ENCODE measurements around the gene SLC22A12.

SLC22A12 gene

DNA sequence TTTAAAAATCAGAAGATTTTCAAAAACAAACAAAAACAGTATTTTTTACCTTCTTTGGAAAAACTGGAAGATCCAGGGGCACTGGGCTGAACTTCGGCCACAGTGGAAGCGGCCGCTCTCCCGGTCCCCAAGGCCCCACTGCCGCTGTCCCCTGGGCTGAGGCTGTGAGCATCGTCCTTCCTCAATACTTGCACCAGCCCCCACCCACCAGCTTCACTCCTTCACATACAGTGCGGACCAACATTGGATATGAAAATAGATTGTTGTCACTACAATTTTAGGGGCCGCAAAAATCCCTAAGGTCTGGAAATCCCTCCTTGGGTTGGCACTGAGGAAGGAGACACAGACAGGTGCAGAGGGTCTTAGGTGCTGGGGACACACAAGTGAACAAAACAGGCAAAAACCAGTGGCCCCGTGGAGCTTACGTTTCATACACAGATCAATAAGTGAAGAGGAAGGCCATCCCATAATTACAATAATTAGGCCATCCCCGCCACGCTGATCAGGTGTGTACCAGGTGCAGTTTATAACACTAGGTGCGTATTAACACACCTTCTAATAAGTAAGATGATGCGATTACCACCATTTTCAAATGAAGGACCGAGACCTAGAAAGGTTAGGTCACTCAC is 28.2 kb upstream of the SLC22A12 start:
- DNase-seq (ENCODE audit: low read depth): no peak

DNA sequence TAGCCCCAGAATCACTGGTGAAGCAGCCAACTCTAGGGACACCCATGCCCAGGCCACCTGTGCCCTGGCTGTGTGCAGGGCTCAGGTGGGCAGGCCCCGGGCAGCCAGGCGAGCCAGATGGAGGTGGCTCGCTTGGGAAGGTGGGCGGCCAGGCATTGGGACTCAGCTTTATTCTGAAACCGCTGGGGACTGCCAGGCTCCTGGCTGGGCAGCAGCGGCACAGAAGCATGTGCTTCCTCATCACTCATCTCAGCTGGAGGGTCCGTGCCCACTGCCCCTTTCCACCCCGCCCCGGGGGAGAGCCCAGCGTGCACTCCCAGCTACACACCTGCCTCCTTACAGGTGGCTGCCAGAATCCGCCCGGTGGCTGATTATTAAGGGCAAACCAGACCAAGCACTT is 27.1 kb upstream of the SLC22A12 start:
- no peak for DNase-seq (ENCODE audit: low read depth)

DNA sequence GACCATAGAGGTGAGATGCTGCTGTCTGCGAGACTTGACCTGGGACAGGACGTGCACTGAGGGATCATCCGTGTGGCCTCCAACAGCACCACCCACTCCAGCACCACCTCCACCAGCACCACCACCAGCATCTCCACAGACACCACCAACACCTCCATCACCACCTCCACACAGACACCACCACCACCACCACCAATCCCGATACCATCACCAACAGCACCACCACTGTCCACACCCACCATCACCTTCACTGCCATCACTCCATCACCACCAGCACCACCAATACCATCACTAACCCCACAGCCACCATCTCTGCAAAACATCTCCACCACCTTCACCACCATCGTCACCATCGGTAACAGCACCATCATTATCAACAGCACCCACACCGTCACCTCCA is 26.6 kb upstream of the SLC22A12 start:
- DNase-seq (ENCODE audit: low read depth): no peak

DNA sequence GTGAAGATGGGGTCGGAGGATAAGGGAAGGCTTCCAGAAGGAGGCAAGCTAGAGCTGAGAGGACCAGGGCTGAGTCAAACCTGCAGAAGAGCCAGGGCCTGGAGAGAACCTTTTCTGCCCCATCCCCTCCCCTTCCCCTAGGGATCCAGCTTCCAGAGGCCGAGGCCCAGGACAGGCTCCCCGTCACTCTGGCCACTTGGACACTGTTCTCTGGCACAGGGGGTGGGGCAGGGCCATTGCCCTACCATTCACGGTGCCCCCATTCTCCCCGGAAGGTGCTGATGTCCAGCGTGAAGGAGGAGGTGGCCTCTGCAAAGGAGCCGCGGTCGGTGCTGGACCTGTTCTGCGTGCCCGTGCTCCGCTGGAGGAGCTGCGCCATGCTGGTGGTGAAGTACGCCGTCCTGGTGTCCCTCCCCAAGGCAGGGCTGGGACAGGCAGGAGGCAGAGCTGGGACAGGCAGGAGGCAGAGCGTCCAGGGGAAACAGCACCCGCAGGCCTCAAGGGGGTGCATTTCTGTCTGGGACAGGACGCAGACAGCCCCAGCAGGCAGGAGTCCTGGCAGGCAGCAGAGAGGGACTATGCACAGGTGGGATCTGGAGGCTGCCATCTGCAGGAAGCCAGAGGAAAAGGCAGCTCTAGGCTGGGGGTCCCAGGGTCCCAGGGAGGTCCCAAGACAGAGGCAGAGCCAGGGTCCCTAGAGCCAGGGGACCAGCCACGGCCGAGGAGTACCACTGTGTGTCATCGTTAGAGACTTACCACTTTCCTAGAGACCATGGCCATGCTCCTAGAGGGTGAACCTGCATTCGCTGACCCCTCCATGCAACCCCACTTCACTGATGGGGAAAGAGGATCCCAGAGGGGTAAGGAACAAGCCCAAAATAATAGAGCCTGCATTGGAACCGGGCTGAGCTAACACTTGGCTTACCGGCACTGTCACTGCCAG is 25.8 kb upstream of the SLC22A12 start:
- DNase-seq (ENCODE audit: low read depth): no peak

DNA sequence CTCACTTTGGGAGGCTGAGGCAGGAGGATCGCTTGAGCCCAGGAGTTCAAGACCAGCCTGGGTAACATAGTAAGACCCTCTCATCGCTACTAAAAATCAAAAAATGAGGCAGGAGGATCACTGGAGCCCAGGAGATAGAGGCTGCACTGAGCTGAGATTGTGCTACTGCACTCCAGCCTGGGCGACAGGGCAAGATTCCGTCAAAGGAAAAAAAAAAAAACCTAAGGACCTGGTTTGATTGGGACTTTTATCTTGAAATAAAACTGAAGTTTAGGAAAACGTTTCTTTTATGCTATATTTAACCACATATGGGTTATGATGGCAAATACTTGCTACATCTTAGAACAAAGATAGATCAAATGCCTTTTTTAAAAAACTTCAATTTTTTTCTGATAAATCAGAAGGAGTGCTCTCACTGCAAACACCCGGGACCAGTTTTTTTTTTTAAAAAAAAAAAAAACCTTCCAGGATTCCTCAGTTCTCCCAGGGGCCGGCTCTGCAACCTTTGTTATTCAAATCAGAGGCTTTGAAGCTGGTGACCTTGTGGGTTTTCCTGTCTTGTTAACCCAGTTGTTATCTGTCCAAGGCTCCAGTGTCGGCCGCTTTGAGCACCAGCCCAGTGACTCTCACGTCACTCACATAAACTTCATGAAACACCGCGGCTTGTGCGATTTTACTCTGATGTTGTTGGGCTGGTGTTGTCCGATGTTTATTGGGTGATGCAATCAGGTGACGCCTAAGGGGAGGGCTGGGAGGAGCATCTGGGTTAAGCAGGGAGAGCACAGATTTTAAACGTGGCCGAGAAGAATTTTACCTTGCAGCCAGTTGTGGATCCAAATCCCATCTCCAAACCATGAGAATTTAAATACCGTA is 24.7 kb upstream of the SLC22A12 start:
- peak; percentile 55 for DNase-seq (ENCODE audit: low read depth)

DNA sequence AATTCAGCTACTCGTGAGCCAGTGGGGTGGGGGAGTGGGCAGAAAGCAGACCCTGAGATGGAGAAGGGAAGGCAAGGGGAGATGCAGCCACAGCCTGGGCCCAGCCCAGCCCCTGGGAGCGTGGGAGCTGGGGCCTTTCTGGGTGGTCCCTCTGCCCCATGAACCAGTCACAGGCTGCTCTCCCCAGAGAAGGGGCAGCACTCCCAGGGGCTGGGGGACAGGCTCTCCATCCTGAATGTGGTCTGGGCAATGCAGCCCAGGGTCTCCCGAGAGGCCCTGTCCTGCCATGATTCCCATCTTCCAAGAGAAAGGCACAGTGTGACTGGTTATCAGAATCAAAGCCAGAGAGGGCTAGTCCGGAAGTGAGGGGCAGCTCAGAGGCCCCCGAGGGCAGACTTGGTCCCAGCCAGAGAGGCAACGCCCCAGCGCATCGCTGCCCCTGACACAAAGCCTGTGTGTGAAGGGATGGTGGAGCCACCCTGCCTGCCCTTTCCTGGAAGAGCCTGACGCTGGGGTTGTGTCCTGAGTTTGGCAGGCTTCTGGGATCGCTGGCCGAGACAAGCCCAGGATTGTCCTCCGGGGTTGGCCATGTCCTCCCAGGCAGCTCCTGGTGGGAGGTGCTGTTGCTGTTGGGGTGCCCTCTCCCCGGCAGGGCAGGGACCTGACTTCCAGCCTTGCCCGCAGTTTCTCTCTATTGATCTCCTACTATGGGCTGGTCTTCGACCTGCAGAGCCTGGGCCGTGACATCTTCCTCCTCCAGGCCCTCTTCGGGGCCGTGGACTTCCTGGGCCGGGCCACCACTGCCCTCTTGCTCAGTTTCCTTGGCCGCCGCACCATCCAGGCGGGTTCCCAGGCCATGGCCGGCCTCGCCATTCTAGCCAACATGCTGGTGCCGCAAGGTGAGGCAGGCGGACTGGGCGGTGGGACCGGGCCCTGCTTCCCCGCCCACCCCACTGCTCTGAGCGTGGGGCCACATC is 23.8 kb upstream of the SLC22A12 start:
- no peak for DNase-seq (ENCODE audit: low read depth)

DNA sequence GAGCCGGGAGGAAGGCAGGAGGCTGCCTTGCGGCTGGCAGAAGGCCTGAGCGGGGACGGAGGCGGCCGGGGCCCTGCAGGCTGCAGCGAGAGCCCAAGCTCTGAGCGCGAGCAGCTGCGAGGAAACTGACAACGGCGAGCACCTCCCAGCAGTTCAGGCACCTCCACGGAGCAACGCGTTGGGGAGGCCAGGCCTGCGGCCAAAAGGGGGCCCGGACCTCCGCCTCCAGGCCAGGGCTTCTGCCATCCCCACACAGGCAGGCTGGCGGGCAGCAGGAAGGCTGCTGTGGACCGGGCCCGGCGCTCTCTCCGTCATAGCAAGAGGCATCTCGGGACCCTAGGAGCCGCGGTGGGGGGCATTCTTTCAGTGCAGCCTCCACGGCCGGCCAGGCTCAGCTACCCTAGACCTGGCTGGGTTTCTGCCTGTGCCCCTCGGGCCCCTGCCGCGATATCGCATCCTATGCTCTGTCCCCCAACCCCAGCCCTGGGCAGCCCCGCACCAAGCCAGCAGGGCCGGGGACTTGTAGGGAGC is 22.9 kb upstream of the SLC22A12 start:
- DNase-seq (ENCODE audit: low read depth): no peak

DNA sequence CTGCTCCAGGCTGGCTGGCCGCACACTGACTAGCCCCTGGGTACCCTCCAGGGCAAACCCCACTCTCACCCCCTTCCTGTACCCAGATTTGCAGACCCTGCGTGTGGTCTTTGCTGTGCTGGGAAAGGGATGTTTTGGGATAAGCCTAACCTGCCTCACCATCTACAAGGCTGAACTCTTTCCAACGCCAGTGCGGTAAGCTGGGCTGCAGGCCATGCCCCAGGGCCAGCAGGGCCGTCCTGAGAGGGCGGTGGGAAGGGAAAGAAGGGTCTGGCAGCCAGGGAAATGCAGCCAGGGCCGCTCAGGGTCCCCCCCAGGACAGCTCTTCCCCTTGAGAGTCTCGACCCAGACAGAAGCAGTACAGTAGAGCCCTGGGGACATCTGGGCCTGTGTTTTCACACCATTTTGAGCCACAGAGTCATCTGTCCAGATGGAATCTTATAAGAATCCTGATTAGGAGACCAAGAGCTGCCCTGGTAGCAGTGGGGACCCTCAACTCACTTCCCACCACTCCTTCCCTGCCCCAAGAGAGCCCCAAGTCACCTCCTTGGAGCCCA is 22.4 kb upstream of the SLC22A12 start:
- no peak for DNase-seq (ENCODE audit: low read depth)

DNA sequence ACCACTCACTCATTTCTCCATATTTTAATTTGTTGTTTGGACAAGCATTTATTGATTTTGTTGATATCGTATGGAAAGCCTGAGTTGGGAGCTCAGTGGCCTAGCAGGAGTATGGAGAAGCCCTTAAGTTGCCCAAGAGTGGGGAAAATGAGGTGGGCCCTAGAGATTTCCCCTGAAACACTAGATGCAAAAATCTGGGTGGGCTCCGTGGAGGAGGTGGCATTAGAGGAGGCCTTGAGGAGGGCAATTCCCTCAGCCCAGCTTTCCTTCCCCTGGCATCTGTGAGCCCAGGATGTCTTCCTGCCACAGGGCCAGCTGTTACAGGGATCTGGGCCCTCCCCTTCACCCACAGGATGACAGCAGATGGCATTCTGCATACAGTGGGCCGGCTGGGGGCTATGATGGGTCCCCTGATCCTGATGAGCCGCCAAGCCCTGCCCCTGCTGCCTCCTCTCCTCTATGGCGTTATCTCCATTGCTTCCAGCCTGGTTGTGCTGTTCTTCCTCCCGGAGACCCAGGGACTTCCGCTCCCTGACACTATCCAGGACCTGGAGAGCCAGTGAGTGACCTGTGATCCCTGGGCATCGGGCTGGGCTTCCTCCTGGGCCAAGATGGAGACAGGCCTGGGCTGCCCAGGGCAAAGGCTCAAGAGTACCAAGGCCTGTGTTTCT is 21.6 kb upstream of the SLC22A12 start:
- no peak for DNase-seq (ENCODE audit: low read depth)

DNA sequence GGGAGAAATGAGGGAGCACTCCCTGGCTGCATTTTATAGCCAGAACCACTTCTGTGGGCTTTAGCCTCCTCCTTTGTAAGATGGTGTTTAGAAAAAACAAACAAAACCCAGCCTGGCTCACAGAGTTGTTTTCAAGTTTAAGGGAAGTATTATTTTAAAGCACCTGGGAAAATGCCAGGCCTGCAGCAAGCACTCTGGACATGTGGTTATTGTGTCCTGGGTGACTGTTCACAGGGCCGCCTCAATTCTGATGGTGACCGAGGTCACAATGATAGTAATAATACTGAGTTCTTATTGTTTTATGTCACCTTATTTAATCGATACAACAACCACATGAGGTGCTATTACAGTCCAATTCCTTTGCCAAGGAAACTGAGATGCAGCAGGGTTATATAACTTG is 20.7 kb upstream of the SLC22A12 start:
- DNase-seq (ENCODE audit: low read depth): no peak

DNA sequence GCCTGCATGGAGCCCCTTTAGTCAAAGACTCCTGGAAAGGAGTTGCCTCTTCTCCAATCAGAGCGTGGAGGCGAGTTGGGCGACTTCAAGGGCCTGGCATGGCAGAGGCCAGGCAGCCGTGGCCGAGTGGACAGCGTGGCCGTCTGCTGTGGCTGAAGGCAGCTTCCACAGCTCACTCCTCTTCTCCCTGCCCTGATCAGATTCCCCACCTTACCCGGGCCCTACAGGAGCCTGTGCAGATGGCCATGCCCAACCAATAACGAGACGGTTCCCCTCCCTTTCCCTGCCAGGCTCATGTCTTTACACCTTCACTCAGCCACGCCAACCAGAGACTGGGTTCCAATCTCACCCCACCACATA is 20.0 kb upstream of the SLC22A12 start:
- DNase-seq (ENCODE audit: low read depth): no peak

DNA sequence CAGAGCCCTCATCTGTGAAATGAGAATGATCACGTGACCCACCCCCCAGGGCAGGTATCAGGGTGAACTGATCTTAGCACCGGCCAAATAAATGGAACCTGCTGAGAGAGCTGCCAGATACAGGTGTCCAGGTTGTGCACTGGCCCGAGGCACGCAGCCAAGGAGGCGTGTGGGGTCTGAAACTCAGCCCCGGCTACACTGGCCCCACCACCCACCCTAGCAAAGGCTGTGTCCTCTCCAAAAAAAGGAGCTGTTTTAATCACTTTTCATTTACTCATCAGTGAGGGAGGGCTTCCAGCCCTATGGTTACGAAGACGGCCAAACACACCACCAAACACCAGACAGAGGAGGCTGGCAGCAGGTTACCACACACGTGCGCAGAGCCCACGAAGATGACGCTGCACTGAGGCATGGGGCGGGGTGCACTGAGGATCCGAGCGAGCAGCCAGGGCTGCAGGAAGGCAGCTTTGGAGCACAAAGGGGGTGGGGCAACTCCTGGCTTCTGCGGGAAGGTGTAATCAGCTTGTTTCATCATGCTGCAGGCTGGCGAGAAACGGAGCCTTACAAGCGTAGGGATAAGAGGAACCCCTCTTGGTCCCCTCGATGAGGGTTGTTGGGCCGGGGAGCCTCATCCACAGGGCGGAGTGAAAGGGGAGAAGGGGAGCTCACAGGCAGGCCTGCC is 19.5 kb upstream of the SLC22A12 start:
- no peak for DNase-seq (ENCODE audit: low read depth)

DNA sequence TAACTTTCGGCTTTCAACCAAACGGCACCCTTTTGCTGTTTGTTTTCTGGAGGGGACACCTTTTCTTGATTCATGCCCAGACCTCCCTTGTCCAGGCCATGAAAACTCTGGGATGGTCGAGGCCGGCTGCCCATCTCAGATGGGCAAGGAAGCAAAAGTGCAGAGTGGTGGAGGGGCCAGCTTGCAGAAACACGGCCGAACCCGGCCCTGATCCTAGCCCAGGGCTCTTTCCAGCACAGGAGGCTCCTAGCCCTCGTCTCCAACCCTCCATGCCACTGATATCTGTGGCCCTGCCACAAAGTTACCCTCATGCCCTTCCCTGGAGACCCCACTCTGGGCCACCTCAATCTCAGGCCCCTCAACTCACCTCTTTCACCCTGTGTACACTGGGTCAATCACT is 18.9 kb upstream of the SLC22A12 start:
- no peak for DNase-seq (ENCODE audit: low read depth)

DNA sequence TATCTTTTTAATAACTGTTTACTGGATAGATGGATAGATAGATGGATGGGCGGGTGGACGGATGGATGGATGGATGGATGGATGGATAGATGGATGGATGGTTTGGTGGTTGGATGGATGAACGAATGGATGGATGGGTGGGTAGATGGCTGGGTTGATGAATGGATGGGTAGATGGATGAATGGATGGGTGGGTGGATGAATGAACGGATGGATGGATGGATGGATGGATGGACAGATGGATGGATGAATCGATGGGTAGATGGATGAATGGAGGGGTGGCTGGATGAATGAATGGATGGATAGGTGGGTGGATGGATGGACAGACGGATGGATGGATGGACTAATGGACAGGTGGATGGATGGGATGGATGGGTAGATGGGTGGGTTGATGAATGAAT is 13.8 kb upstream of the SLC22A12 start:
- no peak for DNase-seq (ENCODE audit: low read depth)

DNA sequence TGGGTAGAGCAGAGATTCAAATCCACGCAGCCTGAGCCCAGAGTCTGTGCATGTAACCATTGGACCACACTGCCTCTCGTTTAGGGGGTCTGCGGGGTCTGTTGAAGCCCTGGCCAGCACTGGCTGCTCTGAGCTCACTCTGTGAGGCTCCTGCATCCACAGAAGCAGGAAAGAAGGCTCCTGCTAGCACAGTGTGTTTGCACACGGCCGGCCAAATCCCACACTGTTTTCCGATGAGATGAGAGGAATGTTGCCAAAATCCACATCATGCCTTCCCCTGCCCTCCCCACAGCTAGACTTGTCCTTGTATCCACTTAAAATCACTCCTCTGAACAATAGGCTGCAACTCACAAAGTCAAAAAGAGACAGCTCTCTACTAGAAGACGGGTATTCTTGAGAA is 10.6 kb upstream of the SLC22A12 start:
- no peak for DNase-seq (ENCODE audit: low read depth)

DNA sequence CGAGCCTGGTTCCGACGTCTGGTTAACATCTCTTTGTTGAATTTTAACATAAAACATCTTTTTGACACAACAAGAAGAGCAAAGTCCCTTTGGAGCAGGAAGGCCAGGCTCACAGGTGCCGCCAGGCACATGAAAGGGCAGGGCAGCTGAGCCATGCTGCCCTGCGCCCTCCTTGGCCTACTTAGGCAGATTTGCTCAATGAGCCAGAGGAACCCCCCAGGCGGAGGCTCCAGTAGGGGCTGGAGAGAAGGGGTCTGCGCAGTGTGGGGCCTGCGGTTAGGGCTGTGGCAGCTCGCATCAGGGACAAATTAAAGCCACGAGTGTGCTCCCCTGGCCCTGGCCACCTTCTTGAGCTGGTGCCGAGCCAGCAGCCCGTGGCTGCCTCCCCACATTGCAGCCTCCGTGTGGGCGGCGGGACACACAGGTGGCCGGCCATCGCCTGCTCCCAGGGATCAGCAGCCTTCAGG is 9.9 kb upstream of the SLC22A12 start:
- no peak for DNase-seq (ENCODE audit: low read depth)

DNA sequence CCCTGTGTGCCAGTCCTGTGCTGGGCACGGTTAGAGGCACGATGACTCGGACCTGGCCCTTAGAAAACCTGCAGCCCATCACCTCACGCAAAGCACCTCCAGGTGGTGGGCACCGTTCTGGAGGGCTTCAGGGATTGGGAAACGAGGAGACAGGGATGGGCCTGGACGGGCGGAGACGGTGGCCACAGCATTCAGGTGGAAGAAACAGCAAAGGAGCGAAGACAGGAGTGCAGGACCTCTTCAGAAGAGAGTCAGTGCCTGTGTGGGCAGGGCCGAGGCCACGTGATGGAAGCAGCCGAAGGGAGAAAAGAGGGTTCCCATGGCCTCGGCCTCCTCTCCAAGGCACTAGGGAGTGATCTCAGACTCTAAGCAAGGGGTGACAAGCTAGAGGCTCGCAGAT is 8.1 kb upstream of the SLC22A12 start:
- DNase-seq (ENCODE audit: low read depth): no peak

DNA sequence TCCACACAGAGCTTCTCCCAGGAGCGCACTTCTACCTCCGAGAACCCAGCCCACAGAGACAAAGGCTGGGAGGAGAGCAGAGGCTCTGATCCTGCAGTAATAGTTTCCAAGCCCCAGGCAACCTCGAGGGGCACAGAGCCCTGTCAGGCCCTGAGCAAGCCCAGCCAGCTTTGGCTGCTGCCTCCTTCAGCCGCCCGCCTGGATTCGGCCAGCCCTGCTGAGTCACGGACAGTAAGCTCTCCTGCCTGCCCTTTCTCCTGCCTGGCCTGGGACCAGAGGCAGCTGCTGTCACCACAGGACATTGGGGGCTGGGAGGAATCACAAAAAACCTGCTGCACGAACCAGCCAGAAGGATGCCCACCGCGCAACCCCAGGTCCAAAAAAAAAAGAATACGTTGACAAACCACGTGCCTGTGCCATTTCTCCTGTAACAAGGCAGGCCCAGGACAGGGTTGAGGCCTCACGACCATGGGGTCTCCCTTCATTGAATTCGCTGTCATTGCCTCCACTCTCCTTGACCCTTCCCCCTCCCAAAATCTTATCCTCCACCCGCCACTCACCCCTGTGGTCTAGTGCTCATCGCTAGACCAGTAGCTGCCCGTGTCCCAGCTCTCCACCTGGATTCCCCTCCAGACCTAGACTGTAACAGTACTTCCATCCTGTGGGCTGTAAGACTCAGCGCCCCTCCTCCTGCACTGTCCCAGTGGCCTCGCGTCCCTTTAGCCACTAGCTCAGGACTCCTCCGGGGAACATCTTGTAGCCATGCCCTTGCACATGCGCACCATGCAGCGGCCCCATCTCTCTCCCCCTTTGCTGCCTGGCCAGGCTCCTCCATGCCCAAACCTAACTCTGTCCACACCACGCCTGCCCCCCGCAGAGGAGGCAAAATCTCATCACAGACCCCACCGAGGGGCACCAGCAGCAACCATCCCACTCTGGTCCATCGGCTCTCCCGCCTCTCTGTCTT is 7.4 kb upstream of the SLC22A12 start:
- no peak for DNase-seq (ENCODE audit: low read depth)
